RWPE1 (cell line): ENCODE measurements around the gene COL7A1.

Experiments used
- CTCF ChIA-PET: fragments of 350-600 bp; sonication (Branson Sonifier 250); formaldehyde crosslinking; extraction: SDS; loops from one replicate; lab custom pipeline; 2021; lab: Yijun Ruan, JAX
- POLR2A ChIA-PET: fragments of 400-600 bp; formaldehyde crosslinking; extraction: SDS; loops from one replicate; lab custom pipeline; 2020; ENCODE audit warnings: antibody characterized with exemption; ENCODE audit not compliant: low non-redundant PET; lab: Yijun Ruan, JAX
- DNase-seq: peaks from one replicate; pipeline ENCODE4 v3.0.0; 2012; ENCODE audit warnings: low spot score
- H3K27ac ChIP-seq: fragments of 450-650 bp; 2 replicates; pipeline ENCODE4 v1.5.1; 2017
- TF ChIP-seq, protein P1 (sequence below): fragments of 450-650 bp; conservative IDR thresholded peaks from 2 replicates; pipeline ENCODE4 v1.5.1; 2017; ENCODE audit warnings: low read depth, mild to moderate bottlenecking

The COL7A1 gene

DNA sequence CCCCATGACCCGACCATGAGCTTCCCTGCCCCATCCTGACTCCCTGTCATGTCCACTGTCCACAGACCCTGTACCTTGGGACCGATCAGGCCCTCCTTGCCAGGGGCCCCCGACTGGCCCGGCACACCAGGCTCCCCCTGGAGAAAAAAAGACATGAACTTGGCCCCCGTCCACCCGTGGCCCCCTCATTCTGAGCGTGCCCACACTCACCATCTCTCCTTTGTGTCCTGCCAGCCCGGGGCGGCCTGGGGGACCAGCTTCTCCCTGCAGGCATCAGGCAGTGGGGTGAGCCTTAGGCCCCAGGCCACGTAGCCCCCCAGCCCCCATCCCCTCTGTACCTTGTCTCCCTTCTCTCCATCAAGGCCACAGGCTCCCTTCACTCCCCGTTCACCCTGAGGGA lies 27.6 kb downstream of the COL7A1 start:
- peak overlapping the region; percentile 100 for H3K27ac ChIP-seq
- CTCF ChIA-PET: no interaction called here

DNA sequence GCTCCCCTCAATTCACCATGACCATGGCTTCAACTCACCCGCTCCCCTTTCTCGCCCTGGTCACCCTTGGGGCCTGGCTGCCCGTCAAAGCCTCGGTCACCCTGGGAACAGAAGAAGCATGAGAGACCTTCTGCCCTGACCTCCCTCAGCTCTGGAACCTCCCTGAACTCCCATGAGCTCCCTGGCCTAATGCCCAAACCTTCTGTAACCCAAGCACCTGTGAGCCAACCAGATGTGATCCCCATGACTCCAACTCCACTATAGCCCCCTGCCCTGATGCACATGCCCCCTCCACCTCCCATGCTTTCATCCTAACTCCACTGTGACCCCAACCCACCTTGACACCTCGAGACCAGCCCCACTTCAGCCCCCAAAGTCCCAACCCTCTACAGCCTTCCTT lies 28.0 kb downstream of the COL7A1 start:
- TF ChIP-seq, protein P1, sequence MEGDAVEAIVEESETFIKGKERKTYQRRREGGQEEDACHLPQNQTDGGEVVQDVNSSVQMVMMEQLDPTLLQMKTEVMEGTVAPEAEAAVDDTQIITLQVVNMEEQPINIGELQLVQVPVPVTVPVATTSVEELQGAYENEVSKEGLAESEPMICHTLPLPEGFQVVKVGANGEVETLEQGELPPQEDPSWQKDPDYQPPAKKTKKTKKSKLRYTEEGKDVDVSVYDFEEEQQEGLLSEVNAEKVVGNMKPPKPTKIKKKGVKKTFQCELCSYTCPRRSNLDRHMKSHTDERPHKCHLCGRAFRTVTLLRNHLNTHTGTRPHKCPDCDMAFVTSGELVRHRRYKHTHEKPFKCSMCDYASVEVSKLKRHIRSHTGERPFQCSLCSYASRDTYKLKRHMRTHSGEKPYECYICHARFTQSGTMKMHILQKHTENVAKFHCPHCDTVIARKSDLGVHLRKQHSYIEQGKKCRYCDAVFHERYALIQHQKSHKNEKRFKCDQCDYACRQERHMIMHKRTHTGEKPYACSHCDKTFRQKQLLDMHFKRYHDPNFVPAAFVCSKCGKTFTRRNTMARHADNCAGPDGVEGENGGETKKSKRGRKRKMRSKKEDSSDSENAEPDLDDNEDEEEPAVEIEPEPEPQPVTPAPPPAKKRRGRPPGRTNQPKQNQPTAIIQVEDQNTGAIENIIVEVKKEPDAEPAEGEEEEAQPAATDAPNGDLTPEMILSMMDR: no peak
- ChIA-PET POLR2A (interaction anchor here (0.6 kb wide), 1 partner anchor 57 kb away, joined by 6 read pairs; no protein-coding TSS in a partner anchor), CTCF (no interaction called here)
- H3K27ac ChIP-seq: peak overlapping the region; percentile 100
- no peak for DNase-seq

More for the DNA sequence above, 27.6 kb downstream of the COL7A1 start:
- TF ChIP-seq, protein P1: no peak
- POLR2A ChIA-PET: no interaction called here
- no peak for DNase-seq

DNA sequence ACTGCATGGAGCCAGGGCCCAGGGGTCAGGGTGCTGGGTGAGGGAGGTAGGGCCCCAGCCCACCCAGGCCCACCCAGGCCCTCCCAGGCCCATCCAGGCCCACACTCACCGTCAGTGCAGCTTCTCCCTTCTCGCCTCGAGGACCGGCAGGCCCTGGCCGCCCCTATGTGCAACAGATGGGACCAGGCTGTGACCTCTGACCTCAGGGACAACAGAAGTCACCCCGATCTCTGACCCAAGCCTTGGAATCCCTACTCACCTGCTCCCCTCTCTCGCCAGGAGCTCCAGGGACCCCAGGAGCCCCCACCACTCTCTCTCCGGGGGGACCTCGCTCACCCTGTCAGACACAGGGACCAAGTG lies 28.7 kb downstream of the COL7A1 start:
- ChIA-PET CTCF (no interaction called here), POLR2A (interaction anchor here (0.6 kb wide), 1 partner anchor 58 kb away, joined by 6 read pairs; no protein-coding TSS in a partner anchor)
- peak overlapping the region; percentile 100 for H3K27ac ChIP-seq
- no peak for DNase-seq
- TF ChIP-seq, protein P1: no peak

DNA sequence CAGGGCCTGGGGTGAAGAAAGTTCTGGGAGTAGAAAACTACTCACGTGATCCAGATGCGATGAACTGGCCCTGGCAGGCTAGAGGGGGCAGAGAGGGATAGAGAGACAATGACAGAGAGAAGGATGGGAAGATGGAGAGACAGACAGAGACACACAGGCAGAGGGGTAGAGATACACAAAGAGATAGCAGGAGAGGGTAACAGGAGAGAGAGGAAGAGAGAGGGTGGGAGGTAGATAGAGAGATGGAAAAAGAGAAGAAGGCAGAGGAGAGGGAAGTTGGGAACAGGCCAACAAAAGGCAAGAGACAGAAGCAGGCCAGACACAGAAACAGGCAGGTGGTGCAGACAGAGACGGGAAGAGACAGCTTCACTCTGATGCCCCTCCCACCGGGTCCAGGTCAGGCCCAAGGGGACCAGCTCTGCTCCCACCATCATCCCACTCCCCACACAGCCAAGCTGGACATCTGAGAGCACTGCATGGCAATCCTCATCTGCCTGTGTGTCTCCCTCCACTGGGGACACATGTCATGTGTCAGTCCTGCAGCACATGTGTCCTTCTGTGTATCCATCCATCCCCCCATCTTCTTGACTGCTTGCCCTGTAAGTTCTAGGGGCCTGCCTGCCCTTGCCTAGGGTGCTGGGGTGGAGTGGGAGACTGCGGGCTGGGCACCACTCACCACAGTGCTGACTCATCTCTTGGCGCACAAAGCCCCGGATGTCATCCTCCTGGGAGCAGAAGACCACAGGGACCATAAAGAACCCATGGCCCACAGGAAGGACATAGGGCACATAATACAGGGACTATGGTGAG lies 29.3 kb downstream of the COL7A1 start:
- peak; percentile 75 for DNase-seq
- TF ChIP-seq, protein P1: no peak
- peak overlapping the region; percentile 100 for H3K27ac ChIP-seq
- POLR2A ChIA-PET: interaction anchor here (0.5 kb wide), 1 partner anchor 57 kb away, joined by 5 read pairs; no protein-coding TSS in a partner anchor
- CTCF ChIA-PET: no interaction called here

DNA sequence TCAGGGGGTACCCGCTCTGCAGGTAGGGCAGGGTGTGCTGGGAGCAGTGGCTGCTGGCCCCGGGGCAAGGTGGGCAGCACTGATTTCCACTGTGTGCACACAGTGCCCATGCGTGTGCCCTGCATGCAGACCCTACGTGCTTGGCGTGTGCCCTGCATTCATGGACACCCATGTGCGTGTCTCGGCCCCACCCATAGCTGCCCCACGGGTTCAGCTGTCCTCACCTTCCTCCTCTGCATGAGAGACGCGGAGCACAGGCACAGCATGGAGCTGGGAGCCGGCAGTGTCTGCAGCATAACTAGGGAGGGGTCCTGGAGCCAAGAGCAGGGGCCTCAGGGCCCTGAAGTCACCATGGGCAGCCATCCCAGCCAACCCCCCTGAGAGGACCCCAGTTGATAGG lies 29.9 kb downstream of the COL7A1 start:
- TF ChIP-seq, protein P1: no peak
- ChIA-PET CTCF (no interaction called here), POLR2A (interaction anchor here (0.5 kb wide), 1 partner anchor 58 kb away, joined by 5 read pairs; no protein-coding TSS in a partner anchor)
- H3K27ac ChIP-seq: peak overlapping the region; percentile 100
- DNase-seq: no peak

DNA sequence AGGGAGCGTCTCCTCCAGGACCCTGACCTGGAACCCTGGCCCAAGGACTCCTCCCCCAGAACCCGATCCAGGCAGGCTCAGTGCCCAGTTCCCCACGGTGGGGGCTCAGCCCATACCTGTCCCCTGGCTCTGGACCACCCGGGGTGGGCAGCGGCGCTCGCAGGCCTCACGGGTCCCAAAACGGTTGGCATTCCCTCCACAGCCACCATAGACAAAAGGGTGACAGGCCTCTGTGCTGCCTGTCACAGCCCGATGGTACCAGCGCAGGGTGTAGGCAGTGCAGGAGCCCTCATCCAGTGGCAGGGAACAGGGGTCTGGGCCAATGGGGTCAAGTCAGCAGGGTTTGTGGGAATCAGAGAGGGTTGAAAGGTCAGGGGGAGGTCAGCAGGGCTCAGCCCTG lies 30.5 kb downstream of the COL7A1 start:
- peak overlapping the region; percentile 100 for H3K27ac ChIP-seq
- TF ChIP-seq, protein P1: no peak
- POLR2A ChIA-PET: no interaction called here
- no peak for DNase-seq
- CTCF ChIA-PET: no interaction called here
